Suppressor macrophage treated with lipopolysaccharide for 1 hour (primary cell): Measurements from ENCODE around the gene HMGN5.

Source experiments
- DNase-seq, 3 donors: peaks; one replicate each; pipeline ENCODE4 v3.0.0-alpha.2; 2020 to 2022

HMGN5 gene, protein sequence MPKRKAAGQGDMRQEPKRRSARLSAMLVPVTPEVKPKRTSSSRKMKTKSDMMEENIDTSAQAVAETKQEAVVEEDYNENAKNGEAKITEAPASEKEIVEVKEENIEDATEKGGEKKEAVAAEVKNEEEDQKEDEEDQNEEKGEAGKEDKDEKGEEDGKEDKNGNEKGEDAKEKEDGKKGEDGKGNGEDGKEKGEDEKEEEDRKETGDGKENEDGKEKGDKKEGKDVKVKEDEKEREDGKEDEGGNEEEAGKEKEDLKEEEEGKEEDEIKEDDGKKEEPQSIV

GRCh38 chrX:81201671-81202455 is at the start of gene HMGN5, which contains the start of gene SH3BGRL:
TSS of gene HMGN5 (minus strand) at chrX:81201913. CDS start at chrX:81121549, 80,364 bp downstream.
TSS of gene SH3BGRL (plus strand) at chrX:81202102. CDS start at chrX:81202201, 99 bp downstream.
- DNase-seq = peak; percentile 75 to 82 (median 81)

GRCh38 chrX:81241753-81242152 is 40.0 kb upstream of the HMGN5 start:
- DNase-seq = no peak

DNA sequence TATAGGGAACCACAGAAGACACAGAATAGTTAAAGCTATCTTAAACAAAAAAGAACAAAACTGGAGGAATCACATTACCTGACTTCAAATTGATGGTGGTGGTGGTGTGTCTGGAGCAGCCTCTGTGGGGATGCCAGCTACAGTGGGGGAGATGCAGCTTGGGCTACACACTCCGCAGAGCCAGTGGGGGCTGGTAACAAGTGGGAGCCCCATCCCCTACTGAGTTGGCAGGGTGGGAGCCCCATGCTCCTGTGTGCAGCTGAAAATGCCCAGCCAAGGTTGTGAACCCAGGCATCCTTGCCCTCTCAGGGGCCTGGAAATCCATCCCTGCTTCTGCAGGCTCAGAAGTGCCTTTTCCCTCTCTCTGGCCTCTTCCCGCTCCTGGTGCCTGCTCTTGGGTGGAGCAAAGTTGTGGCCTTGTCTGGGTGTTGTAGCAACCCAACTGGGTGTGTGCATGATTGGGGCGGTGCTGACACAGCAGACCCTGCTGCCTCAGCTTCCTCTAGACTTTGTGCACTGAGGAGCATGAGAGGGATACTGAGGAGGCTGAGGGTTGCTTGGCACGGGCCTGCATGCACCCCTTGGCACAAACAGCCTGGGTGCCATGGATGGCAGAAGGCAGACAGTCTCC is 39.1 kb upstream of the HMGN5 start:
- DNase-seq = no peak

- DNase-seq = no peak
Measured at GRCh38 chrX:81238166-81238565, 36.5 kb upstream of the HMGN5 start.

DNA sequence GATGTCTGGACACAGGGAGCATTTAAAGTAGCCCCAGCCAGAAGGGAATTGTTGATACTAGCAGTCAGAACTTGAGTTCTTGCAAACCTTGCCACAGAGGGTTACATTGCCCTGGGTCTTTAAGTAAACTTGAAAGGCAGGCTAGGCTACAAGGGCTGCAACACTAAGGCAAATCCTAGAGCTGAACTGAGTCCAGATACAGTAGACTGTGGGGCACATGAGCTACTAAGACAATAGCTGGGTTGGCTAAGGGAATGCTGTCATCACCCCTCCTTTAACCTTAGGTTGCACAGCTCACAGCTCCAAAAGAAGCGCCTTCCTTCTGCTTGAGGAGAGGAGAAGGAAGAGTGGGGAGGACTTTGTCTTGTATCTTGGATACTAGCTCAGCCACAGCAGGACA is 35.8 kb upstream of the HMGN5 start:
- DNase-seq = no peak

- no peak for DNase-seq
Measured at GRCh38 chrX:81232218-81232617, 30.5 kb upstream of the HMGN5 start.

DNA sequence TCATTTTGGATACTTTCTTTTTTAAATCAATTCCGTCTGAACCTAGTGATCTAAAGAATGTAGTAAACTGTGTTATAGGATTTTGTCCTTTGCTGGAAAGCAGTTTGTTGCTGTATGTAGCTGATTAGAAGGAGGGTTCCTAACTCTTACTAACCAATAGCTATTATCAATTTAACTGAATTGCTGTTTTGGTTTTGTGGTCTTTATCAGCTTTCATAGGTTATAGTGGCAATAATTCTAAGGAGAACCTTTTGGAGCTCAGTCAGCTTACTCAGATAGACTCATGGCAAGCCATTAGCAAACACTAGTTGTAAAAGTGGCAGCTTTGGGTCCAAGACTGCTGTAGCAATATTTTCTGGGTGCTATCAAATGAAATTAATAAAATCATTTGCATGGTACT is 29.8 kb upstream of the HMGN5 start:
- no peak for DNase-seq

DNA sequence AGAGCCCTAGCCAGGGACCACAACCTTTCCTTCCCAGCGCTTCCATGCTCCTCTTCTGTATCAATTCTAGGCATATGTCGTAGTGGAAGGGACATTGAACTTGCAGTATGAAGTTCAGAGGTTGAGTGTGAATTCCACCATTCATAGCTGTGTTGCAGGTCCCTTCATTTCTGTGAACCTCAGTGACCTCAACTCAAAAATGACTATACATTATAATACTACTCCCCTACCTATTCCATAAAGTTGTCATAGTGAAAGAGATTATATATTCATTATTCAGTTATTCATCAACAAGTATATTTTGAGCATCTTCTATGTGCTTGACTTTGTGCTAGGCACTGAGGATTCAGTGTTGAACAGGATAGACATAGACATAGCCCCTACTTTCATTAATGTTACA is 28.2 kb upstream of the HMGN5 start:
- DNase-seq = no peak

DNA sequence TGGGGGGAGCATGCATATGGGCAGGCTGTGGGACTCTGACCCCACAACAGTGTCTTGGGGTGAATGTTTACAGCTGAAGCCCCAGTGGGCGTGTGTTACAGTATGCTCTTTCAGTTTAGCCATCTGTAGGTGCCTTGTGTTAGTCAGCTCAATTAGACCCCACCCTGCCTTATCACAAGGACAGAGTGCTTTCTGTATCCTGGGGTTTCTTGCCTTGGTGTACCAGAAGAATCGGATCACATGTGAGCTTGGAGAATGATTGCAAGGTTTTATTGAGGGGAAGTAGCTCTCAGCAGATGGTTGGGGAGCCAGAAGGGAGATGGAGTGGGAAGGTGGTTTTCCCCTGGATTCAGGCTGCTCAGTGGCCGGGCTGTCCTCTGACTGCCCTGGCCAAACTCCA is 27.5 kb upstream of the HMGN5 start:
- peak in 1 of 3 donors; percentile 10 for DNase-seq

GRCh38 chrX:81215685-81216084 is 14.0 kb upstream of the HMGN5 start:
- no peak for DNase-seq

- no peak for DNase-seq
Measured at GRCh38 chrX:81208916-81209315, 7.2 kb upstream of the HMGN5 start.

DNA sequence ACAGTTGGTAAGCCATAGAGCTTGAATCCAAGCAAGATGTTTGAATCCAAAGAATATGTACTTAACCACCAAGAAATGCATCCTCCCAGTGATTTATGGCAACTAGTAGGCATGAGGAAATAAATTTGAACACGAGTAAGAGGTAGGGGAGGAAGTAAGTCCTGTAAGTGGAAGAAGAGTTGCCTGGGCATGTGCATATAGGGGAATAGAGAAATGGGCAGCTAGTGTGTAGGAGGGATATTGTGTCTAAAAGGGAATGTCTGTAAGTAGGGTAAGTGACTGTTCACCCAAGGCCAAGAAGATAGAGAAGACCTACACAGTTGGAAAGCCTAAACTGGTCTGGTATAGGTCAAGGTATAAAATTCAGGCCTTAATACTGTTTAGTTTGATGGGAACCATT is 4.8 kb upstream of the HMGN5 start:
- peak; percentile 31 to 50 (median 35) for DNase-seq

DNA sequence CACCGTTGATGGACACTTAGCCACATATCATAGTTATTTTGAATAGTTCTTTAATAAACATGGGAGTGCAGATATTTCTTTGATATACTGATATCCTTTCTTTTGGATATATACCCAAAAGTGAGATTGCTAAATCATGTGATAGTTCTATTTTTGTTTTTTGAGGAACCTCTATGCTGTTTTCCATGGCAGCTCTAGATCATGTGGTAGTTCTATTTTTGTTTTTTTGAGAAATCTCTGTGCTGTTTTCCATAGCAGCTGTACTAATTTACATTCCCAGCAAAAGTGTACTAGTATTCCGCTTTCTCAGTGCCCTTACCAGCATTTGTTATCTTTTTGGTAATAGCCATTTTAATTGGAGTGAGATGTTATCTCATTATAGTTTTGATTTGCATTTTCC is 3.8 kb upstream of the HMGN5 start:
- peak in 1 of 3 donors; percentile 21 for DNase-seq

- peak in 2 of 3 donors; percentile 17 to 22 for DNase-seq
Measured at GRCh38 chrX:81202943-81203342, 1.2 kb upstream of the HMGN5 start.

GRCh38 chrX:81202456-81202819 is 725 bp upstream of the HMGN5 start:
- DNase-seq = peak in 1 of 3 donors; percentile 18

DNA sequence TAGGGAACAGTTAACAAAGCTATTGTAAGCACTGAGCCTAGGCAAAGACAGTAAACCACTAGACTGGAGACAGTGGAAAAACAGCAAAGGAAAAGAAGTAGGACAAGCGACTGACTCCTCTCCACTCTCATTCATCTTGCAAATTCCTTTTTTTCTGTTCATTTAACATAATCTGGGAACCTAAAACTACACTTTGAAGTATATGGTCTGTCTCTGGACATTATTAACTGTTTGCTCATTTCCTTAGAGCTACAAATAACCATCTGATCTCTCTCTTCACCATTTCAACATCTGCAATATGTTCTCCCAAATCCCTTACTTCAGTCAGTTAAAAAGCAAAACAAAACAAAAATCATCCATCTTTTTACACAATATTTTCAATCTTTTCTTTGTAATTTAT is 642 bp downstream of the HMGN5 start:
- no peak for DNase-seq

- peak; percentile 63 to 72 (median 69) for DNase-seq
Measured at GRCh38 chrX:81195712-81196111, 6.0 kb downstream of the HMGN5 start.

- DNase-seq = no peak
Measured at GRCh38 chrX:81195259-81195658, 6.5 kb downstream of the HMGN5 start.

DNA sequence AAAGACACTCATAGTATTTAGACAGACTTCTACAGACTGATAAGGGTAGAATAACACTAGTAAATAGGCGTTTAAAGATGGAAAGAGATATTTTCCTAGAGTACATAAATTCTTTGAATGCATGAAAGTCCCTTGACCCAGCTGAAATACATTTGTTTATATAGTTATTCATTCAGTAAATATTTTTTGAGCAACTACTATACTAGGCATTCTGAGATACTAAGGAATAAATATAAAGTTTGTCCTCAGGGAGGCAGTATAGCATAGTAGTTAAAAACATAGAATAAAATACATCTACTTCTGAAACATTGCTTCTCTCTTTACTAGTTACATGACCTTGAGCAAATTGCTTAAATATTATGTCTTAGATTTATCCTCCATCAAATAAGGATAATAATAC is 27.4 kb downstream of the HMGN5 start:
- peak; percentile 10 to 61 (median 60) for DNase-seq

- DNase-seq = no peak
Measured at GRCh38 chrX:81168391-81168790, 33.3 kb downstream of the HMGN5 start.

DNA sequence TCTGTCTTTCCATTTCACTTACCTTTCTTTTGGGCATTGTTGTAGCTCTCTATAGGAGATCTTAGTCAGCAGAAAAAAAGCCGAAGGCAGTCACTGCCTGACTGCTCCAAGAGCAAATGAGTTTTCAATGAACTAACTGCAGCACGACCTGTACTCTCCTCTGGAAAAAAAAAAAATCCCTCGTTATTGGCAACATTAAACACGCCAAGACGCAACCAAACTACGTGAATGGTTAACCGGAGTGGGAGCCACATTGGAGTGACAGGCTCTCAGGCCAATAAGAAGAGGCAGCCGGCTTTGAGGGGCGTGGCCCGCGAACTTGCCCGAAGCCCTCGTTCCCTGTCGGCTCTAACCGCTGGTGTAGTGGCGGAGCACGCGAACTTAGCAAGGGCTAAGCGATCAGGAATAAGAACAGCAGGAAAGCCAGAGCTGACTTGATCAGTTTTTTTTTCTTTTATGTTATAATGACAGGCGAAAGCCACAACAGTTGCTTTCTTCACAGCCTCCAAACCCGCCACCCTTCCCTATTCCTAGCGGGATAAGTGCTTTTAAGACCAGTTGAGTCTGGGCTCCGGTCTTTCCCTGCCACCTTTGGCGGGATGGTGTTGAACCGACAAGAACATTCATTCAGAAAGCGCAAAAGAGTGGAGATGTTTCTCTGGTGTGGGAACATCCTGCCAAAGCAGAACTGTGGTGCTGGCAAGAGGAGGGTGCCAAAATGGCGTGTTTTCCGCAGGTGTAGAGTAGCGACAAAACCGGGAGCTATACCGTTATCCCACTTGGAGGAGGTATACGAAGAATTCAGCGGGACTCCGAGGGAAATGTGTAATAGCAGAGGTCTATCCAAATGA is 80.0 kb downstream of the HMGN5 start:
- peak; percentile 89 to 93 (median 91) for DNase-seq

DNA sequence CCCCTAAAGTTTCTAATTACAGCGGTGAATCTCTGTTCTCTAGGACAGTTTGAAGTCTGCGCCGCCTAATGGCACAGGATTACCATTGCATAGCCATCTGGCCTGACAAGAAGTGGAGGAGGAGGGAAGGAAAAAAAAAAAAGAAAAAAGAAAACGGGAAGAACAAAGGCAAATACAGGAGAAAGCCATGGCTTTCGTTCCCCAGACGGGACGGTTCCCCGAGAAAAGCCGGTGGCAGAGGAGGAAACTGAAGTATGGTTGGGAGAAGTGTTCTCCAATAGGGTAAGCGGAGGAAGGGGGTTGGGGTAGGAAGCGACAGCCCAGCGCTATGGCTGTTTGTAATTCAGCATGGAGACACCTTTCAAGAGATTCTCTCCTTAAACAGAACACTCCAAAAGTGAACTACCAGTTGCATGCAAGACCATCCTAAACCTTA is 80.8 kb downstream of the HMGN5 start:
- DNase-seq = peak; percentile 56 to 65 (median 65)
